Stomach (tissue), 4 donors: Measurements from ENCODE around the gene KRT222.

Experiments
- CTCF ChIP-seq, 7 experiments: fragments of 450-650 bp in 4 of 7; fragments of 200-600 bp in 3 of 7; sonication (generic) in 3 of 7; IDR thresholded peaks; one replicate each; pipeline ENCODE4 v1.5.1; 2016 to 2019; ENCODE audit warnings: antibody characterized with exemption in 7 of 7, control low read depth in 2 of 7, mild to moderate bottlenecking in 1 of 7
- EP300 ChIP-seq: sonication (generic); formaldehyde crosslinking; IDR thresholded peaks from one replicate; pipeline ENCODE4 v1.6.1; 2017; ENCODE audit warnings: antibody characterized with exemption
- POLR2A ChIP-seq, 4 donors: fragments of 450-650 bp; IDR thresholded peaks; one replicate each; pipeline ENCODE4 v1.6.1; 2016; ENCODE audit warnings: antibody characterized with exemption in 4 of 4, control low read depth in 2 of 4, mild to moderate bottlenecking in 1 of 4, moderate library complexity in 1 of 4
- POLR2AphosphoS5 ChIP-seq, 3 donors: sonication (generic); formaldehyde crosslinking; IDR thresholded peaks; one replicate each; pipeline ENCODE4 v1.6.1; 2016; ENCODE audit warnings: antibody characterized with exemption in 3 of 3

DNA sequence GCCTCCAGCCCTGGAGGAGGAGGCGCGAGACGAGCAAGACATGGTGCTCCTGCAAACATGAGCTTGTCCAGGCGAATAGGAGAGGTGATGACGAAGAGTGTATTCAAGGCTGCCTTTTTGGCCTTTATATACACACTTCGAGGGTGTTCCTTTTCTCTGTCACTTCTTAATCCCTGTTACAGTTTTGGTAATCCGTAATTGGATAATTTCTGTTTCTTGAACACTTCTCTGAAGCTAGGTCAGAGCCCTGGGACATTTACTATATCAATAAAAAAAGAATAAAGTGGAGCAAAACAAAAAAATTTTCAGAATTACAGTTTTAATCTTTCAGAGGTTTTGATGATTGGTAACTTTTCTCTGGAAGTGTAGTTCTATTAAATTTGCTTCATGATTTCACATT, 38.7 kb upstream of the KRT222 start, which contains the start of gene KRT24:
- no peak for TF ChIP-seq EP300
- no peak for TF ChIP-seq POLR2A (IDR thresholded peaks at IDR 0.05)
- no peak for TF ChIP-seq CTCF (IDR thresholded peaks at IDR 0.05)
- no peak for TF ChIP-seq POLR2AphosphoS5 (IDR thresholded peaks at IDR 0.05)
